Body of pancreas (tissue), 4 donors: ENCODE measurements around the gene FOXI3.

ENCODE experiments used
- CTCF ChIP-seq, 7 experiments: fragments of 450-650 bp in 4 of 7; fragments of 200-600 bp in 3 of 7; sonication (generic) in 3 of 7; IDR thresholded peaks; one replicate each; pipeline ENCODE4 v1.5.1; 2016 to 2019; ENCODE audit warnings: antibody characterized with exemption in 7 of 7
- POLR2A ChIP-seq, 3 donors: fragments of 450-650 bp; IDR thresholded peaks; one replicate each; pipeline ENCODE4 v1.6.1; 2016; ENCODE audit warnings: antibody characterized with exemption in 3 of 3, mild to moderate bottlenecking in 2 of 3

DNA sequence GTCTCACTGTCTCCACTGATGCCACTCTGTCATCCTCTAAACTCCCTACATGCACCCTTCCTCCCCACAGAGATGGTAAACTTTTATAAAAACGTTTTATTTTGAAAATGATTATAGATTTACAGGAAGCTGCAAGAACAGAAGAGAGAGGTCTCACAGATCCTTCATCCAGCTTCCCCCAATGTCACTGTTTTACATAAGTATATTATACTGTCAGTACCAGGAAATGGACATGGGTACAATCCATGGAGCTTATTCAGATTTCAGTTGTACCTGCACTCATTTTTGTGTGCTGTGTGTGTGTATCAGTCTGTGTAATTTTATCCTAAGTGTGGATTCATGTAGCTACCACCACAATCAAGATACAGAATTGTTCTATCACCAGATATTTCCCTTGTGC lies 46.7 kb upstream of the FOXI3 start:
- no peak for TF ChIP-seq CTCF (IDR thresholded peaks at IDR 0.05)
- no peak for TF ChIP-seq POLR2A (IDR thresholded peaks at IDR 0.05)
